HG03066 (cell line): Measurements from ENCODE around the gene HECA.
"Not testable (repeated sequence)": the region's sequence is repeated elsewhere in the genome, so short reads cannot be mapped to it uniquely, and the experiment has no call there.

Source experiments
- ATAC-seq: cut with Tn5 transposase; IDR thresholded peaks from one replicate; pipeline ENCODE4 v1.9.1; 2021; ENCODE audit warnings: low read depth; ENCODE audit not compliant: unreplicated experiment

HECA gene, protein sequence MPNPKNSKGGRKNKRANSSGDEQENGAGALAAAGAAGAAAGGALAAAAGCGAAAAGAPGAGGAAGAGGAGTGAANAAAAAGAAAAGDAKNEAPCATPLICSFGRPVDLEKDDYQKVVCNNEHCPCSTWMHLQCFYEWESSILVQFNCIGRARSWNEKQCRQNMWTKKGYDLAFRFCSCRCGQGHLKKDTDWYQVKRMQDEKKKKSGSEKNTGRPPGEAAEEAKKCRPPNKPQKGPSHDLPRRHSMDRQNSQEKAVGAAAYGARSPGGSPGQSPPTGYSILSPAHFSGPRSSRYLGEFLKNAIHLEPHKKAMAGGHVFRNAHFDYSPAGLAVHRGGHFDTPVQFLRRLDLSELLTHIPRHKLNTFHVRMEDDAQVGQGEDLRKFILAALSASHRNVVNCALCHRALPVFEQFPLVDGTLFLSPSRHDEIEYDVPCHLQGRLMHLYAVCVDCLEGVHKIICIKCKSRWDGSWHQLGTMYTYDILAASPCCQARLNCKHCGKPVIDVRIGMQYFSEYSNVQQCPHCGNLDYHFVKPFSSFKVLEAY

GRCh38 chr6:139134817-139135577 lies at the start of gene HECA:
Gene HECA (plus strand): TSS chr6:139135080. CDS start chr6:139135397, 317 bp downstream.
- peak; percentile 70 for ATAC-seq

- no peak for ATAC-seq
Observed at GRCh38 chr6:139091826-139092225, 43.1 kb upstream of the HECA start.

- ATAC-seq, result peak; percentile 84
Observed at GRCh38 chr6:139099984-139100383, 34.9 kb upstream of the HECA start.

DNA sequence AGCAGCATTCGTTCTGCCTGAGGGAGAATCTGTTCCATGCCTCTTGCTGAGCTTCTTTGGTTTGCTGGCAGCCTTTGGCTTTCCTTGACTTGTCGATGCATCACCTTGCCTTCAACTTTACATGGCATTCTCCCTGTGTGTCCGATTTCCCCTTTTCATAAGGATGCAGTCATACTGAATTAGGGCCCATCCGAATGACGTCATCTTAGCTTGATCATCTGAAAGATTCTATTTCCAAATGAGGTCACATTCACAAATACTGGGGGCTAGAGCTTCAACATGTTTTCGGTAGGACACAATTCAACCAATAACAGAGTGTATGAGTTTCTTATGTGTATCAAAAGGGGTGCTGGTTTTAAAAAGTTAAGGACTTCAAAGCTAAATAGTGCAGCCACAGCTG lies 27.8 kb upstream of the HECA start:
- no peak for ATAC-seq

DNA sequence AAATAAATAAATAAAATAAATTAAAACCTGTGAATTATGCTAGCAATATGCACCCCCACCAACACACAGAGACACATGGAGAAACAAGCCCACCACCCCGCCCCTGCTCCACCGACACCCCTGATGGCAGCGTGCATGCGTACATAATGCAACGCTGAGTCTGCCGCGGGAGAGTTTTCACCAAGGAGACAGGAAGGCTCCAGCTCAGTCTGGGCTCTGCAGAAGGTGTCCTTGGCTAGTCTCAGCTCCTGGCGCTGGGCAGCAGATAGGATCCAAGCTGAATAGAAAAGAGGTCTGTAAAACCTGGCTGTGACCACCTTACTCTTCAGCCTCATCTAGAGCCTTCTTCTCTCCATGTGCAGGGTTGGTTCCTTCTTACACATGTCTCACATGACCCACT lies 26.5 kb upstream of the HECA start:
- no peak for ATAC-seq

DNA sequence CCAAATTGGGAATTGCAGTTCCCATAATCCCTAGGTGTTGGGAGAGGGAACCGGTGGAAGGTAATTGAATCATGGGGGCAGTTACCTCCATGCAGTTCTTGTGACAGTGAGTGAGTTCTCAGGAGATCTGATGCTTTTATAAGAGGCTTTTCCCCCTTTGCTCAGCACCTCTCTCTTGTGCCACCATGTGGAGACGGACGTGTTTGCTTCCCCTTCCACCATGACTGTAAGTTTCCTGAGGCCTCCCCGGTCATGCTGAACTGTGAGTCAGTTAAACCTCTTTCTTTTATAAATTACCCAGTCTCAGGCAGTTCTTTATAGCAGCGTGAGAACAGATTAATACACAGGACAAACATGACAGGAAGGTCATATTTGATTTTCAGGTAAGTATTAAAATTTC lies 25.3 kb upstream of the HECA start:
- no peak for ATAC-seq

GRCh38 chr6:139112146-139112545 lies 22.7 kb upstream of the HECA start:
- ATAC-seq, result no peak

DNA sequence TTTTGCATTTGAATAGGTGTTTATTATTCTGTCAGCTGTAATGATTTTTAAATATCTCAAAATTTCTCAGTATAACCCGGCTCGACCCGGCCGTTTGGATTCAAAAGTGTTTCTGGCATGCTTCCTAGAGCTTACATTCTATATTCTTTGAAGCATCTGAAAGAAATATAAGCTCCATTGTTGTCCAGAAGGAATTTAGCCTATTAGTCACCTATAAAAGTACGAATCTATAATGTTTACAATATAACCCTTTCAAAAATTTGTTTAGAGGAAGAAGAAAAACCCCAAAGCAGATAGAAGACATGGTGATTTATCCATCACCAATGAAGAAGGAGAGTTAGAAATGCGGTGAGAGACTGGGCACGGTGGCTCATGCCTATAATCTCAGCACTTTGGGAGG lies 22.3 kb upstream of the HECA start:
- no peak for ATAC-seq

DNA sequence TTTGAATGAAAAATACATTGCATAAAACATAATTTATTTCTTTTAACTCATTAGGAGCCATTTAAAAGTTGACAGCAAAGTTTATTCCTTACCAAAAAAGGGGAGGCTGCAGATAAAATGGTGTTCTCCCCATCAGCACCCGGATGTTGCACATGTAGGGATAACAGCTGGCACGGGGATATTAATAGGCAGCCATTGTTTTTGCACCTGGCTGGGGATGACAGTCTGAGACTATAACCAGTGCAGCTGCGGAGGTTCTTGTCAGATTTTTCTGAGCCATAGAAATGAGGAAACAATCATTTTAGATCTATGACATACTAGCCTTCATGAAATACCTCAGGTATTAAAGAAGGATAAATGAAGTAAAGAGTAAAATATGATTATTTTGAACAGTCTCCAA lies 20.1 kb upstream of the HECA start:
- ATAC-seq, result no peak

- no peak for ATAC-seq
Observed at GRCh38 chr6:139115989-139116758, 18.7 kb upstream of the HECA start.

- ATAC-seq, result no peak
Observed at GRCh38 chr6:139117734-139118133, 17.1 kb upstream of the HECA start.

- no peak for ATAC-seq
Observed at GRCh38 chr6:139119552-139119951, 15.3 kb upstream of the HECA start.

- not testable (repeated sequence) for ATAC-seq
Observed at GRCh38 chr6:139122823-139123222, 12.1 kb upstream of the HECA start.

GRCh38 chr6:139124887-139125672 lies 9.8 kb upstream of the HECA start:
- peak; percentile 100 for ATAC-seq

DNA sequence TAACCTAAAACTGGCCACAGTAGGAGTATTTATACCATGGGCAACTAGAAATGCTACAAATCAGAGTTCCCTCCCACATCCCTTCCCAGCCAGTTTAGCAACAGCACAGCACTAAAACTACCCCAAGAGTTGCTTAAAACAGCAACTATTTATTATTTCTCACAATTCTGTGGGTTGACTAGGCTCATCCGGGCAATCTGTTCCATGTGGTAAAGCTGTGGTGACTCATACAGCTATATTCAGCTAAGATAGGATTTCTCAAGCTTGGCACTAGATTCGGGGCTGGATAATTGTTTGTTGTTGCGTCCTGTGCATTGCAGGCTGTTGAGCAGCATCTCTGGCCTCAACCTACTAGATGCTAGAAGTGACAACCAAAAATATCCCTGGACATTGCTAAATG lies 8.6 kb upstream of the HECA start:
- no peak for ATAC-seq

DNA sequence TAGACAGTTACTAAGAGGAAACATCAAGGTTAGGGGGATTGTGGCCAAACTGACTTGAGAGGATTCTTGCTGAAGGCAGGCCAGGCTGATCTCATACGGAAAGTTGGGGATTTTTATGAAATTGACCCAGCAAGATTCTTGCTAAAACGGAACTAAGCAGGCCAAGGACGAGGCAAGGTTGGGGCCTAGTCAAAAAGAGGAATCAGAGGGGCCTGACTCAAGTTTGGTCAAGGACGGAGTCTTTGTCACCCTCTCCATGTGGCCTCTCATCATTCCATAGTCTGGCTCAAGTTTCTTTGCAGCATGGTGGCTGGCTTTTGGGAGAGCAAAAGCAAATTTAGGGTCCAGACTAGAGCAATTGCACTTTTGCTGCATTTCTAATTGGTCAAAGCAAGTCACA lies 7.9 kb upstream of the HECA start:
- no peak for ATAC-seq

GRCh38 chr6:139129284-139129683 lies 5.6 kb upstream of the HECA start:
- no peak for ATAC-seq

DNA sequence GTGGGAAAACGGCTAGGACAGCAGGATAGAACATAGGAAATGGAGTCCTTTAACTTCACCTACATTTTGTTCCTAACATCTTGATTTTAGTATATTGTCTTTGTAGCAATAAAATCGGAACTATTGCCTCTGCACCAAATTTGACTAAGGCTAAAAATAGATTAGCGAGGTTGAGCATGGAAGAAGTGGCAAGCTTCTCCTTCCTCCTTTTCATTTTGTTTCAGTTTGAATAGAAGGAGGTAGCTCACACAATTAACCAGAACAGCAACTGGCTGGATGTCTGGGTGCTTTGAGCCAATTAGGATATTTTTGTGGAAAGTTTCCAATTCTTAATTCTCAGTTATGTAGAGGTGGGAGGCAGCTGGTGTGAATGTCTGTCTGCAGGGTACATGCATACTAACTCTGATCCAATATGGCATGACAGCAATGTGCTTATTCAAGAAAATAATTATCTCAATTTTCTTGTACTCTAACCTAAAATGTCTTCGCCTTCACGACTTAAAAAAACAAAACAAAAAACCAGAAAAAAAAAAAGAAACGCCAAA lies 3.1 kb upstream of the HECA start:
- no peak for ATAC-seq

DNA sequence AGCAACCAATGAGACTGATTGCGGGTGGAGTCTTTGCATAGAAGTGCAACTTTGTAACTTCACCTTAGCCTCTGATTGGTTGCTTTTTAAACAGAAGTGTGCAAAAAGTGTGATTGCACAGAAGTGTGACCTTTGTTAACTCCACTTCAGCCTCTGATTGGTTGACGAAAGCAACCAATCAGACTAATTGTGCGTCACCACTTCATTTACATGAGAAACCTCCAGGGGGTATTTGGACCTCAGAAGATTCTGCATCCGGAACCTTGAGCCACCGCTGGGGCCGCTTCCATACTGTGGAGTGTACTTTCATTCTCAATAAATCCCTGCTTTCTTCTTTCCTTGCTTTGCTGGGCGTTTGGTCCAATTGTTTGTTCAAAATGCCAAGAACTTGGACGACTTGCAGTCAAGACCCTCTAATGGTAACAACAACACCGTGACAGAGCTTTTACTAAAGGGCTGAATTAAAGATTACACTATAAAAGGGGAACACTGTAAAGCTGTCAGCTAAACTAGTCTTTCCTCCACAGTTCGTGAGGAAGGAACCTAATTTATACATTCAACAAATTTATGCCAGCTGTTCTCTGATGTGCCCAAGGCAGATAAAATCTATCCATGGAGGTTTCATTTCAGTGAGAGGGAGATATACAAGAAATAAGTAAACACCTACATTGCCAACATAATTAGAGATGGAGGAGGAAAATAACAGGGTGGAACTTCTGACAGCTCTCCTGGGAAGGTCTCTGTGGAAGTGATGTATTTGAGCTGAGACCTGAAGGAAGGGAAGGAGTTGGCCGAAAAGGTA lies 1.4 kb upstream of the HECA start:
- ATAC-seq, result no peak
